HK-2 (cell line): ENCODE measurements around the gene RHEB.
A peak's percentile ranks its signal among the peaks of the same experiment; 100 is the strongest.

ENCODE experiments used
- DNase-seq: peaks from one replicate; pipeline ENCODE4 v3.0.0-alpha.2; 2018; ENCODE audit not compliant: unreplicated experiment

The RHEB gene

DNA sequence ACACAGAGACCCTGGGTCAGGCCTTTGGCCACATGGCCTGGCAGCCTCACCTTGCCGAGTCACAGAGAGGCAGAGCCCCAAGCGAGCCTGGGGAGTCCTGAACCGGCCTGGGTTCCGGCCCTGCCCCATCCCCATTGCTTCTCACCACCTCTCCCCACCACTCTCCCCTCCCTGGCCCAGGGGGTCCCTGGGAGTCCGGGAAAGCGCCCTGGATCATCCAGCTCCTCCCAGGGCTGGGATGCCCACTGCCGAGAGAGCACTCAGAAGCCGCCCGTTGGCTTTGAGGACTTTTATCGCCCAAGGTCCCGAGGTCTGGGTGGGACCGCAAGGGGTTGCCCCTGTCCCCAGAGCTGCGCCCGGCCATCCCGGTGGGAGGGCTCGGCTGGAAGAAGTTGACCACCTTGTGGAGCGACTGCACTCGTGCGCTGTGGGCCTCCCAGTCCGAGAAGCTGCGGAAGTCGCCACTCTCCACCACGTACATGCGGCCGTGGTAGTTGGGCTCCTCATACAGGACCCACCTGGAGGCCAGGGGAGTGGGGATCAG, 87.9 kb downstream of the RHEB start:
- no peak for DNase-seq

DNA sequence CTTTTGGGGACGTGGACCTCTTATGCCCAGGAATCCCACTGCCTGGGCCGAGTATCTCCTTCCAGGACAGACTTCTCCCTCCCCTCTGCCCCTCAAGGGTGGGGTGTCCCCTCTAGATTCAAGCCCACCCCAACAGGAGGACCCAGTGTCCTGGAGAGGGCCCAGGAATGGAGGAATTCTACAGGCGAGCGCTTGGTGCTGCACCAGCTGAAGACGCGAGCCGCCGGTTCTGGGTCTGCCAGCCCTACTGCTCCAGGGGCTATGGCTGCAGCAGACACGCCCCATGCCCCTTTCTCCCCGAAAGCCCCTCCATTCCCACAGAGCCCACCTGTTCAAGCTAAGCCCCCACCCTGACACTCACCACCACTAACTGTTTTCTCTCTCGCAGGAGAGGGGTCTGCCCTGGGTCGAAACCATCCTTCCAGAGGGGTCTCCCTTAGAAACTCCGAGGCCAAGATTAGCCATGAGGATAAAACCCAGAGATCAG, 88.4 kb downstream of the RHEB start:
- DNase-seq = no peak

DNA sequence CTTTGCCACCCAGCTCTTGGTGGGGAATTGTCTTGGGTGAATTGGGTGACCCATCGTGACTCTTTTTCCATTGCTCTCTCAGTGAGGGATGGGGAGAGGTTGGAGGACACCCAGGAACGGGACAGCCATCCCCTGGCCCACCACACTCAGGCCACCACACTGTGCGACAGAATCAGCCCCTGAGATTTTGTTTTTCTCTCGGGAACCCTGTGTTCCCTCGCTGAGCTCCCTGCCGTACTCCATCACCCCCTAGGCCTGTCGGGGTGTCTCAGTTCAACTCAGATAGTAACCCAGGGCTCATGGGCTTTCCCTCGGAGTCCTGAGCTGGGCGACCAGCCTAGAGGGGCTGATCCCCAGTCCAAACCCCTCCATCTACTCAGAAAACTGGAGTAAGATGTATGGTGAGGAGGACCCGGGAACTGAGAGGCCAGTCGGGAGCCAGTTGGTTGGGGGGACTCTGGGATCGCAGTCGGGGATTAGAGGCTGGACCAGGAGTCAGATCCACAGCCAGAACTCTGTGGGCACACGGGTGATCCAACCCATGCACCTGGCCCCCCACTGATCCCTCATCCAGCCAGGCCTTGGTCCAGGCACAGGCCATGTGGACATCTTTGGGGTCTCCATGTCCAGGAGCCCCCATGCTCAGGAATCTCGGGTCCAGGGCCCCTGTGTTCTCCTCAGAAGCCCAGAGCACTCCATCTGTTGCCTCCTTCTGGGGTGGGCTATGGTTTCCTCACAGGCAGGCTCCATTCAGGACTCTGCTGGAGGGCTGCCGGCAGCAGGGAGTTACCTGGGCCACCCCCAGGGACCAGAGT, 89.1 kb downstream of the RHEB start:
- no peak for DNase-seq

DNA sequence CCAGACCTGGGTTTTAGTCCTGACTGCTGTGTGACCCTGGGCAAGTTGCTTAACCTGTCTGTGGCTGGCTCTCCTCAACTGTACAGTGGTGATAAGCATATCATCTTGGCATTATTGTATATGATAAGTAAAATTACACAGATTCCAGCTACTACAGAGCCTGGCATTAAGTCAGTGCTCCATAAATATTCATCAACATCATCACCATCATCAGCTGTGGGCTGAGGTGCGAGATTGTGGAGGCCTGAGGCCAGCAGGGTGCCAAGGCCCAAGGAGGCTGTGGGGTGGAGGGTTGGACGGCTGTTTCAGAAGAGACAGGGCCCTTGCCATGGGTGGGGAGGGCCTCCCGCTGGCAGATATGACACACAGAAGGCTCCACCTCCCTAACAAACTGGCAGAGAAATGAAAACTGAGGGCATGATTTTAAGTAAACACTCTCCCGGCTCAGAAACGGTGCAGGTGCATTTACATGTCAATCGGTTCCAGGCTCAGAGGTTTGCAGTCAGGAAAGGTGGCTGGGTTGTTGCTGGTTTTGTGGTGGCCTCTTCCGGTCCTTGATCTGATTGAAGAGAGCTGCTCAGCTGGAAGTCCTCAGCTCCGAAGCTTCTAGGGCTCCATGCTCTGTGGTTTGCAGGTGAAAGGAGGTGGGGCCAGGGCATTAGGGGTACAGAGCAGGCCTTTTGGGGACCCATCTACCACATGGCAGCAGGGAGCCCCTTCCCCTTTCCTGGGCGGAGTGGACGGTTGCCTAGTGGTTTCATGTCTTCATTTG, 89.9 kb downstream of the RHEB start:
- no peak for DNase-seq

DNA sequence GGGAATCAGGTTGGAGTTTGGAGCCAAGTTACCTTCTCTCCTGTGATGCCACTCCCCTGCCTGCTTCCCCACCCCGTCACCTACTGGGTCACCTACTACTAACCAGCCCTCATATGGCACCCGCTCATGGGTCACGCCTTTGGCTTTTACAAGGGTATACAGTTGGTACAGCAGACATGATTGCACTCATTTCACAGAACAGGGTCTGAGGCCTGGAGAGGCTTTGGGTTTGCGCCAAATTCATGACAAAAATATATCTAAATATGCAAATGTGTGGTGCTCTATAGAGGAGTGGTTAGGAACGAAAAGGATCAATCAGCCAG, 90.5 kb downstream of the RHEB start:
- no peak for DNase-seq

DNA sequence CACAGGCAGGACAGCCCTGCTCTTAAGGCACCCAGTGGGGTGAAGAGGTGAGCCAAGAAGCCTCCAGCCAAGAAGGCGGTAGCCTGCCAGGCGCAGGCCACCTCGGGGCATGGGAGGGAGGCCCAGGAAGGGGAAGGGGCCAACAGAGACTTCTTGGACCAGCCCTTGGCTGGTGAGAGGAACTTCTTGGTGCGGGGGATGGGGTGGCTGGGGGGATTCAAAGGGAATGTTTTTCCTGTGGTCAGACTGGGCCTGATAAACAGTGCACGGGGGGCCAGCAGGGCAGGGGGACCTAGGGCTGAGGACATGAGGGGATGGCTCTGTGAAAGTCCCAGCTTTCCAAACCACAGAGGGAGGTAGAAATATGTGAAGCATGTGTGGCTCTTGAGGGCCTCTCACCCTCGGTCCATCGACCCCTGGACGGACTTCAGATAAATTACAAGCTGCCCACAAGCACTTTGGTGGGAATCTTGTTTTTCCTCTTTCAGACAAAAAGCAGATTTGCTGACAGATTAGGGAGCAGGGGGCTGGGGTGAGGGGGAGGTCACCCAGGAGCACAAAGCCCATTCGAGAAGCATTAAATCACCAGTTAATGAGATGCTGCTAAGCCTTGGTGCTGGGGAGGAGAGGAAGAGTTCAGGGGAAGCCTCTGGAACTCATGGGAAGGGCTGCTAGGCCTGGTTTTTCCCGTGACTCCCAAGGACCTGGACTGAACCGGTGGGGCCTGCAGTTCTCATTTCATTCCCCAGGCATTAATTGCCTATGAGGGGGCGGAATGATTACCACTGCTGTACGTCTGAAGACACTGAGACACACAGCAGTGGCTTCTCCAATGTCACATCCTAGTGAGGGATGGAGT, 91.1 kb downstream of the RHEB start:
- DNase-seq = peak; percentile 64

DNA sequence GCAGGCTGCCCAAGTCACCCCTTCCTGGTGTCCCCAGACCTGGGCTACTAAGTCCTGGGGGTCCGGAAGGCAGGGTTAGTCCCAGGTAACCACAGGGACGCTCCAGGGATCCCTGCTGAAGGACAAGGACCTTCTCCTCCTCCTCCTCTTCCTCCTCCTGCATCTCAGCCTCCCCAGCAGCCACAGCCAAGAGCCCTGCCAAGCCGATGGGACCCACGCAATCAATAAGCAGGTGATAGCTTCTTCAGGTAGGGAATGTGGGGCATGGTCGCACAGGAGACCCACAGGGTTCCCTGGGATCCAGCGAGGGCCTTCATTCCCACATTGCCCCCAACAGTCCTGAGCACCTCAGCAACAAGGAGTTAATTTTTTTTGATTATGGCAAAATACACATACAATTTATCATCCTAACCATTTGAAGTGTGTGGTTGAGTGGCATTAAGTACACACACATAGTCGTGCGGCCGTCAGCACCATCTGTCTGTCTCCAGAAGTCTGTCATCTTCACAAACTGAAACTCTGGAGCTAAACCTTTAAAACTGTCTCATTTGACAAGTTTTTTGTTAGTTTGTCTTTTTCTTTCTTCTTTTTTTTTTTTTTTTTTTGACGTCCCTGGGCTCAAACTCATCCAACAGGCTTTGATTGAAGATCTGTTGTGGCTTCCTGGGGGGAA, 91.9 kb downstream of the RHEB start:
- no peak for DNase-seq

DNA sequence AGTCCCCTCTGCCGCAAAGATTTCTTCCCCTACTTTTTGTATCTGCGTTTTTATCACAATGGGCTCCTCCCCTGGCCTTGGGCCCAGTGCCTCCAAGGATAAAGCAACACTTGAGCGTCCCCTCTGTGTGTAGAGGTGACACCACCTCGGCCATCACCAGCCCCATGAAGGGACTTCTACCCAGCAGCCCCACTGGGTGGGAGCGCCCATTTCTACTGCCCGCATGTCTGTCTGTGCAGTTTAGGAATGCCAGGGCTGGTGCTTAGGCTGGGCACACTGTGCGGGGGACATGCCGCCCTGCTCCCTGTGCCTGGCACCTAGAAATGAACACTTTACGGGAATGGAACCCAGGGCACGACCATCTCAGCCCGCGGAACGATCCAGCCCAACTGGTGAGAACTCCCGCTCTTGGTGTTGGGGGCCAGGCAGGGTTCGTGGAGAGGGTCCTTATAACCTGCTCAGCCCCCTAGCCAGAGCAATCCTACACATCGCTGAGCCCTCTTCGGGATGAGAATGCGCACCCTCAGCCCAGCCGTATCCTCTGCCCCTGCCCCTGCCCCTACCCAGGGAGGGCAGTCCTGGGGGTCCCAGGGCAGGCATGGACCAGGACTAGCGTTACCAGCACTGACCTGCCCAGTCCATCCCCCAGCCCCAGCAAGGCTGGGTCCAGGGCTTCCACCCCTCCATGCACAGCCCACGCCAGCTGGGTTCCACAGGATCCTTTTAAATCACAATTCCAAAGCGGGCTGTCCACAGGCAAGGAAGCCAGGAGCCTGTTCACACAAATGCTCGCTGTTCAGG, 92.6 kb downstream of the RHEB start:
- no peak for DNase-seq

DNA sequence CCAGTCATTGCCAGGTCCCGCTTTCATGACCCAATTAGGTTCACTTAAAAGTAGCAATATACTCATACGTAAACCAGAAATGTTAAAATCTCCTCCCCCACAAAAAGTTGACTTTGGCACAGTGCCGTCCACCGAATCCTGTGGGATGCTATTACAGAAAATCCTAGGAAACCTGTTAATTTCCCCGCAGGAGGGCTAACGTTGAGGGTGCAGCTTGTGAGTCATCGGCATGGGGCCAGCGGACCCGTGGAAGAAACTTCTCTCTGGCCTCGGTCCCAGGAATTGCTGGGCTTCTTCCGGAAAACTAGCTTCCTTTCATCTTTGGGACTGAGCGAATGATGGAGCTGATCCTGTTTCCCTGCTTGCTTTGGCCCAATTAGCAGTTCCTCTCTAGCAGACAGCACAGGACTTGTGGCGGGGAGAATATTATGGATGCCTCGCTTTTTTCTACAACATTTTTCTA, 93.2 kb downstream of the RHEB start:
- DNase-seq = peak; percentile 71

DNA sequence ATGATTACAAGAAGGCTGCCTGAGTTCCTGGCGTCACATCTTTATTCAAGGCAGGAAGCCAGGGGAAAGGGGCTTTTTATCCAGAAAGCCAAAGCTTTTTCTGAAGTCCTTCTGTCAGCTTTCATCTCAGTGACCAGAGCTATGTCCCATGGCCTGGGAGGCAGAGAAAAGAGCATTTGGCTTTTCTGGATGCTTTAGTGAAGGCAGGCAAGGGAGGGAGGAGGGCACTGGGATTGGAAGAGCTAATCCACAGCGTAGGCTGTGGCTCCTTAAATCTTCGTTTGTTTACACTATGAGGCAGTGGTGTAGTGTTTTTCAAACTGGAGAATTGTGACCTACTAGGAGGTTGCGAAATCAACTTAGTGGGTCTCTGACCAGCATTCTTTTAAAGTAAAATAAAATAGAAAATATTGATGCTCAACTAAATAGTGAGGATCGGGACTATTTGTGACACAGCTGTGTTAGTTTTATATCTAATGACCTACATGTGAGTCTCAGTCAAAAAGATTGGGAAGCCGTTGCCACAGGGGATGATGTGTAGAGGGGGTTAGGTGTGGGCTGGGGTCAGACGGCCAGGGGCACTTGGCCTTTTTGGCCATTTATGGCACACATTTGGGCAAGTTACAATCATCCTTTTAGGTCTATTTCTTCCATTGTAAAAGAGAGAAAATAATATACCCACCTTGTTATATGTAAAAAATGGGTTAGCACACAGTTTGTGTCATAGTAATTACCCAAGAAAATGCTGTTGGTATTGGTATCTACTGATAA, 93.8 kb downstream of the RHEB start:
- DNase-seq = no peak

DNA sequence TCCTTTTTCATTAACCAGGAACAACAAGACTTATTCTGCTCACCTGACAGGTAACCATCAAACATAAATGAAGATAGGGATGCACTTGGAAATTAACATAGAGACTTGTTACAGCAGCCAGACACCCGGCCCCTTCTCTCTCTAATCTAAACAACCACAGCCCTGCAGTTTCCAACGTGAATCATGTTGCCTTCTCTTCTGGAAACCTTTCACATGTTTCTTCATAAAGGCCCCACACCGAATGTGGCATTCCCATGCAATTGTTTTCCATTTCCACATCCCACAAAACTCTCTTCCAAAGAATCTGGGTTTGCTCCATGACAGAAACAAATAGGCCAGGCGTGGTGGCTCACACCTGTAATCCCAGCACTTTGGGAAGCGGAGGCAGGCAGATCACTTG, 94.9 kb downstream of the RHEB start:
- DNase-seq = no peak

DNA sequence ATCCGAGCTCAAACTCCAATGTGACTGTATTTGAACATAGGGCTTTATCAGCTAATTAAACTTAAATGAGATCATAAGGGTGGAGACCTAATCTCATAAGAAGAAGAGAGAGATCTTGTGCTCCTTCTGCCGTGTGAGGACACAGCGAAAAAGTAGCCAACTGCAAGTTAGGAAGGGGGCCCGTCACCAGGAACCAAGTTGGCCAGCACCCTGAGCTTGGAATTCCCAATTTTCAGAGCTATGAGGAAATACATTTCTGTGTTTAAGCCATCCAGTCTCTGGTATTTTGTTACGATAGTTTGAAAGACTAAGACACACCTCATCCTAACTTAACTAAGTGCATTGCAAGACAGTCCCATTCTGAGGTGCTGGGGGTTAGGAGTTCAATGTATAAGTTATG, 95.8 kb downstream of the RHEB start:
- DNase-seq = no peak

DNA sequence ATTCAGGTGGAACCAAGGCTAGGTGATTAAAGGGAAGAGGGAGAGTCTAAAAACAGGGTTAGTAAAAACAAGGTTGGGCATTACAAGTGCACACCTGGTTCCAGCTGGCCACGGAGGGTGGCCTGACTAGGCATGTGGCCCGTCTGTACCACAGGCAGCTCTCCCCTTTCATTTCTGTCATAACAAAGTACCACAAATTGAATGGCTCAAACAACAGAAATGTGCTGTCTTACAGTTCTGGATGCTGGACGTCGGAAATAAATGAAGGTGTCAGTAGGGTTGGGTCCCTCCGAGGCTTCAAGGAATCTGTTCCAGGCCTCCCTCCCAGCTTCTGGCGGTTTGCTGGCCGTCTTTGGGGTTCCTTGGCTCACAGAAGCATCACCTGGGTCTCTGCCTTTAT, 96.5 kb downstream of the RHEB start:
- no peak for DNase-seq

DNA sequence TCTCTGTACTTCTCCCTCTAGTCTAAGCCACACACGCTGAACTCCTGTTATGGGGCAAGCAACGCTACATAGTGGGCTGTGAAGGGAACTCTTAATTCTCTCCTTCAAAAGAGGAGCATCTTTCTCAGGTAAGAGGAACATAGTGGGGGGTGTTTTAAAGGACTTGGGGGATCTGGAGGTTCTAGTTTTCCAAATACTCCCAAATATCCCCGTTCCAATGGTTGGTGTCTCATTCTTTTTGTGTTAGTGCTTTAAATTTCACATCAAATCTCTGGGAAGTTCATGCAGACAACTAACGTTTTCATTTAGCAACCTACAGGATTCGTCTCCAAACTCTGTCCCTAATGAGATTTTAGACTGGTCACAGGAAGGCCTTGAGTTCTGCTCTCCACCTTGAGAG, 97.5 kb downstream of the RHEB start:
- no peak for DNase-seq

DNA sequence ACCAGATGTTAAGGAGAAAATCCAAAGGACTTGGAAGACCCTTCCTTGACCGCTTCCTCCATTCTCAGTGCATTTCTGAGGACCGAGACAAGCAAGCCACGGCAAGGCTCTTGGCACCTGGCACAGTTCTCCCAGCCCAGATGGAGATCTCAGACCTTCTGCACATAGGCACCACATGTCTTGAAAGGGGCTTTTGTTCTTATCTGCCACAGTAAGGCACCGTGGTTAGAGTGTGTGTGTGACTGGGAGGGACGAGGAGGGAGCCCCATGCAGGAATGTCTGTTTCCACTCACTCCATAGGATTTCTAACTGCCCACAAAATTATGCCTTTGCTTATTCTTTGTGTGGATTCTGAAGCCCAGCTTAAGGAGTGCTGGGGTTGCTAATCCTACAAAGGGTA, 99.6 kb downstream of the RHEB start:
- DNase-seq = no peak

DNA sequence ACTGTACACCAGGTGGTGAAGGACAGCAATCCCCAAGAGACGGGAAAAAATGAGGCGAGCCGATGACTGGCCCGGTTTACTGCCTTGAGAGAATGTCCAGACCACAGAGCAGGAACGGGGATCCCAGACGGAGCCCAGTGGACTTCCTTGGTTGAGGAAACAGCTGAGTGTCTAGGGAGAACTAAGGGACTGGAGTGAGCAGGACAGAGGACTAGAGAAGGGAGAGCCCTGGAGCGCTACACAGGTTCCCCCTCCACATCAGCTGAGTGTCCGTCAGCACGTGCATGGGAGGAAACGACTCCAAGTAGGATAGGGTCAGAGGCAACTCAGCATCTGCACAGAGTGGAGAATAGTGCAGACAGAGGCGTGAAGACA, 102.8 kb downstream of the RHEB start:
- no peak for DNase-seq

DNA sequence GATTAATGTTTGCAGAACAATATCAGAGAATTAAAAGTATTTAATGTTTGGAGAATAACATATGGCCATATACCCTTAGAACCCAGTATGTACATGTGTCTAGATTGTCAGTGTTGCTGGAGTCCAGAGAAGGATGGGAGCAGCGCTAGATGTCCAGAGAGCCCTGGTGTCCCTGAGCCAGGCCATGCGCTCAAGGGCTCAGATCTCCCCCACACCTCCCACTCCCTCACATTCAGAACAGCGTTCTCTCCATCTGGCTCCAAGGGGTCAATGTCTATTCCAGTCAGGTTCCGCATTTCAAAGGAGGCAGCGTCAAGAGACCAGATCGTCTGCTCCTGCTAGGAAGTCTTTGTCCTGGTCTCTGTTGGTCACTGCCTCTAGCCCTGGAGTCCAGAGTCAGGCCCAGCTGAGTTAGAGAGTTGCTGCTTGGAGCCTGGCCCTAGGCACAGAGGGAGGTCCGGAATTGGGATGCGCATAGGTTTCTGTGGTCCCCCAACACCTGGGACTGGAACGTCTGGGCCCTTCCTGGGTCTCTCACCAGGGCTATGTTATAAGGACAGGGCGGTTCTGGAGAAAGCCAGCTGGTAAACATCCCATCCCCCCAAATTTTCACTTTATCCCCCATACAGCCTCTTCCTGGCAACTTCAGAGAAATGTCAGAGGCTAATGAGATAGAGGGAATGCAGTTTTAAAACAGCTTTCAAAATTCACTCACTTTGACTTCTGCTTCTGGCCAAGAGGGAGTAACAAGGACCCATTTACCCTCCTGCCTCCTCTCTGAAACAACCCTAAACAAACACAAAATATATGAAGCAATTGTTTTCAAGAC, 103.4 kb downstream of the RHEB start:
- DNase-seq = no peak
